Activated B cell treated with CpG ODN at 0.5 μM for 24 hours (primary cell): ENCODE data around the gene CHD2. TPM values are rescaled to one million over a fixed set of nuclear protein-coding genes. Genes with fewer than 3 reads are reported as not detected.

Experiments
- ATAC-seq: fragments of 200-7000 bp; cut with Tn5 transposase; one replicate; pipeline ENCODE4 v1.10.0; 2021; ENCODE audit warnings: low read depth, mild to moderate bottlenecking, moderate library complexity
- CTCF ChIA-PET: fragments of 350-600 bp; sonication (Branson Sonifier 250); formaldehyde crosslinking; loops from one replicate; lab custom pipeline; 2021; ENCODE audit warnings: antibody characterized with exemption; lab: Charles Lee
- POLR2A ChIA-PET: fragments of 350-600 bp; sonication (Branson Sonifier 250); formaldehyde crosslinking; loops from one replicate; lab custom pipeline; 2021; ENCODE audit warnings: antibody characterized with exemption; lab: Charles Lee
- DNase-seq: peaks from one replicate; pipeline ENCODE4 v3.0.0; 2022
- H3K27ac Mint-ChIP-seq: one replicate; pipeline ENCODE4 v1.8.0; 2020; ENCODE audit warnings: mixed read lengths
- H3K27me3 Mint-ChIP-seq: one replicate; pipeline ENCODE4 v1.8.0; 2021; ENCODE audit warnings: mixed read lengths
- H3K36me3 Mint-ChIP-seq: one replicate; pipeline ENCODE4 v1.8.0; 2021; ENCODE audit warnings: low read depth, mixed read lengths
- H3K4me1 Mint-ChIP-seq: one replicate; pipeline ENCODE4 v1.8.0; 2021; ENCODE audit warnings: mixed read lengths
- H3K4me3 Mint-ChIP-seq: one replicate; pipeline ENCODE4 v1.8.0; 2020; ENCODE audit warnings: mild to moderate bottlenecking, mixed read lengths
- H3K9me3 Mint-ChIP-seq: one replicate; pipeline ENCODE4 v1.8.0; 2020; ENCODE audit warnings: mixed read lengths
- CTCF ChIP-seq: fragments of 200-600 bp; IDR thresholded peaks from one replicate; pipeline ENCODE4 v1.8.0; 2022; ENCODE audit warnings: antibody characterized with exemption, mild to moderate bottlenecking
- intact Hi-C: fragments of 100-400 bp; cut with micrococcal nuclease; formaldehyde crosslinking; loops from one replicate; pipeline ENCODE4 v1.15.1; 2024
- total RNA-seq: library from RNA; stranded (reverse); gene quantifications from 2 replicates; pipeline ENCODE4 v1.2.3, GENCODE V29; 2022

Gene CHD2
- total RNA-seq, 1 donor from 2014 or later: 298 TPM

DNA sequence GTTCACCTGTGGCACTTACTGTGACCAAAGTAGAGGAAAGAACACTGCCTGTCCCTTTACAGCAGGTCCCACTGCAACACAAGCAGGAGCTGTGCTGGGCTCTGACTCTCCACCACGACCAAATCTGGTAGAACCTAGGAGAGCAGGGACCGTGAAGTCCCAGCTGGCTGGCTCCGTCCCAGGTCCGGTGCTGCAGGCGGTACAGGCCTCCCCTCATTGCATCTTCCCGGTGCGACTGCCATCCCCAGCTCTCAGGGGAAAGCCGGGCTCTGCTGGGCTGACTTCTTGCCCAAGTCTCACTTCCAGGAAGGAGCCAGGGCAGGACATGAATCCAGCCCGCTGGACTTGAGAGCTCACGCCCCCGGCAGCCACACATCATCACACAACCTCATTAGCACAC, 155.1 kb downstream of the CHD2 start:
- H3K27me3 Mint-ChIP-seq: peaks cover 8% of the 10 kb centered on the region
- ChIA-PET CTCF (no interaction called here), POLR2A (no interaction called here)
- no peak overlapping the region for H3K4me3 Mint-ChIP-seq
- intact Hi-C loops: no loop called here
- H3K4me1 Mint-ChIP-seq: no peaks in the 10 kb centered on the region
- DNase-seq (no peak), ATAC-seq (no peak)
- no peaks in the 10 kb centered on the region for H3K9me3 Mint-ChIP-seq
- H3K36me3 Mint-ChIP-seq: no peaks in the 10 kb centered on the region
- no peak overlapping the region for H3K27ac Mint-ChIP-seq
- TF ChIP-seq CTCF: no peak

DNA sequence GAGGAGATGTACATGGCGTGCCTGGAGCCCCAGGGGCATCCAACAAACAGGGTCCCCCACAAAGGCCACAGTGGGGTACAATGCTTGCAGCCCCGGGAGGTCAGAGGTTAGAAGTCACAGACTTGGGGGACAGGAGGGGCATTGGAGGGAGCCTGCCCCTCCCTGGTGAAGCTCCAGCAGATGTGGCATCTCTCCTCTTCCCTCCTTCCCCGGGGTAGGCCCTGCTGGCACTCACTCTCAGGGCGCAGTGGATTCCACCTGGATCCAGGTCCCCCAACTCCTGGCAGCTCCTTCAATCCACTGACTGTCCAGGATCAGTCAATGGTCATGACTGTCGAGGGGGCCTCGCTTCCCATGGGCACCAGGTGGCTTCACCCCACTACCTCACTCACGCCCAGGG, 156.7 kb downstream of the CHD2 start:
- no peak for TF ChIP-seq CTCF
- no peaks in the 10 kb centered on the region for H3K36me3 Mint-ChIP-seq
- ChIA-PET POLR2A (no interaction called here), CTCF (no interaction called here)
- no peaks in the 10 kb centered on the region for H3K4me1 Mint-ChIP-seq
- DNase-seq: no peak
- H3K9me3 Mint-ChIP-seq: no peaks in the 10 kb centered on the region
- ATAC-seq: no peak
- intact Hi-C loops: no loop called here
- no peak overlapping the region for H3K4me3 Mint-ChIP-seq
- H3K27me3 Mint-ChIP-seq: peaks cover 10% of the 10 kb centered on the region
- H3K27ac Mint-ChIP-seq: no peak overlapping the region

DNA sequence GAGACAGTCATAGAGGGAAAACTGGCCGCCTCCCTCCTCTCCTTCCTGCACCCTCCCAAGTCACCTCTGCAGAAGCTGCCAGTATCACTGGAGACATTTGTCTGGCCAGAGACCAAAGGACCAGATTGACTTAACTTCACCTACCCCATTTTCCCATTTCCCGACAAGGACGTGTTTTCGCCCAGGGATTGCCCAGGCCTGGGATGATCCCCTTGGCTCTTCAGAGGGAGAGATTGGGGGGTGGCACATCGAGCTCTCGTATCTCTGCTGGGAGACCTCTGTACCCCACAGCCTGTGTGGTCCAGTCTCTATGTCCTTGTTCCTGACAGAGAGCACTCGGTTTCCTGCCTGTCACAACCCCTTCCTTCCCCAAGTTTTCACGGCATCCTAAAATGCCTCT, 157.5 kb downstream of the CHD2 start:
- no peaks in the 10 kb centered on the region for H3K9me3 Mint-ChIP-seq
- POLR2A ChIA-PET: no interaction called here
- CTCF ChIA-PET: no interaction called here

GRCh38 chr15:93058128-93058527, 158.0 kb downstream of the CHD2 start:
- Mint-ChIP-seq H3K27ac (no peak overlapping the region), H3K4me3 (no peak overlapping the region), H3K27me3 (peaks cover 8% of the 10 kb centered on the region), H3K9me3 (no peaks in the 10 kb centered on the region), H3K36me3 (no peaks in the 10 kb centered on the region), H3K4me1 (no peaks in the 10 kb centered on the region)
- TF ChIP-seq CTCF: no peak
- intact Hi-C loops: no loop called here
- CTCF ChIA-PET: no interaction called here
- DNase-seq (no peak), ATAC-seq (no peak)
- POLR2A ChIA-PET: no interaction called here

More for the DNA sequence above, 157.5 kb downstream of the CHD2 start:
- Mint-ChIP-seq H3K27ac (no peak overlapping the region), H3K27me3 (peaks cover 10% of the 10 kb centered on the region), H3K4me3 (no peak overlapping the region), H3K36me3 (no peaks in the 10 kb centered on the region), H3K4me1 (no peaks in the 10 kb centered on the region)
- no peak for DNase-seq
- TF ChIP-seq CTCF: no peak
- intact Hi-C loops: no loop called here
- ATAC-seq: no peak

GRCh38 chr15:93058904-93059427, 158.8 kb downstream of the CHD2 start:
- H3K9me3 Mint-ChIP-seq: no peaks in the 10 kb centered on the region

More at GRCh38 chr15:93058904-93059427, 158.8 kb downstream of the CHD2 start:
- DNase-seq: no peak
- Mint-ChIP-seq H3K27ac (no peak overlapping the region), H3K27me3 (peaks cover 11% of the 10 kb centered on the region), H3K4me3 (no peak overlapping the region), H3K4me1 (no peaks in the 10 kb centered on the region), H3K36me3 (no peaks in the 10 kb centered on the region)
- TF ChIP-seq CTCF: no peak
- CTCF ChIA-PET: no interaction called here
- no peak for ATAC-seq
- intact Hi-C loops: no loop called here
- POLR2A ChIA-PET: no interaction called here
